Fibroblast of lung (primary cell): ENCODE measurements around the gene CTXN3.

ENCODE experiments used
- CTCF ChIP-seq, 2 donors: IDR thresholded peaks in 1 of 2; conservative IDR thresholded peaks in 1 of 2; 1 replicate in 1 of 2; 2 replicates in 1 of 2; pipeline ENCODE4 v1.5.1; 2011 to 2012; ENCODE audit warnings: low read length in 2 of 2, control low read depth in 1 of 2, inconsistent platforms in 1 of 2, low read depth in 1 of 2, mild to moderate bottlenecking in 1 of 2
- EZH2 ChIP-seq: IDR thresholded peaks from 2 replicates; pipeline ENCODE4 v1.5.1; 2012; ENCODE audit warnings: low read length, control low read depth, mild to moderate bottlenecking; ENCODE audit errors: missing control alignments

GRCh38 chr5:127680595-127680994, 31.7 kb downstream of the CTXN3 start:
- TF ChIP-seq CTCF (conservative IDR thresholded peaks at IDR 0.05 in 1 of 2, IDR thresholded peaks at IDR 0.05 in 1 of 2; ENCODE audit: low read depth in 1 of 2, low read length in 2 of 2) (no peak), EZH2 (no peak)
